OCI-LY3 (cell line): Measurements from ENCODE around the gene SGMS2.

ENCODE experiments used
- H2AFZ ChIP-seq: fragments of 200-600, 300-600 bp; shearing (Covaris generic); 2 replicates; pipeline ENCODE4 v1.6.0; 2014; ENCODE audit warnings: antibody characterized with exemption, low read depth, low read length
- H3K27ac ChIP-seq: fragments of 200-600, 300-600 bp; sonication (generic); 2 replicates; pipeline ENCODE4 v1.5.1; 2014; ENCODE audit warnings: mild to moderate bottlenecking, low read length, moderate library complexity, mixed read lengths
- H3K27me3 ChIP-seq: fragments of 200-600, 300-600 bp; sonication (generic); 2 replicates; pipeline ENCODE4 v1.6.1; 2014; ENCODE audit warnings: low read depth, low read length, mixed read lengths
- H3K36me3 ChIP-seq: fragments of 200-600, 300-600 bp; sonication (generic); replicated peaks from 2 replicates; pipeline ENCODE3; 2014; ENCODE audit warnings: low read depth, low read length, mixed read lengths
- H3K4me1 ChIP-seq: fragments of 300-600, 200-600 bp; sonication (generic); 2 replicates; pipeline ENCODE4 v1.6.1; 2014; ENCODE audit warnings: low read length, mixed read lengths
- H3K4me2 ChIP-seq: fragments of 200-600, 300-600 bp; sonication (generic); 2 replicates; pipeline ENCODE4 v1.6.1; 2014; ENCODE audit warnings: low read length, mixed read lengths
- H3K4me3 ChIP-seq: fragments of 300-600, 200-600 bp; sonication (generic); 2 replicates; pipeline ENCODE4 v1.5.1; 2014; ENCODE audit warnings: antibody characterized with exemption, mild to moderate bottlenecking, low read length, moderate library complexity
- H3K79me2 ChIP-seq: fragments of 300-600, 200-600 bp; shearing (Covaris generic); 2 replicates; pipeline ENCODE4 v1.6.1; 2014; ENCODE audit warnings: mild to moderate bottlenecking, low read length, mixed read lengths
- H3K9ac ChIP-seq: fragments of 300-600, 200-600 bp; shearing (Covaris generic); 2 replicates; pipeline ENCODE4 v1.6.0; 2014; ENCODE audit warnings: mild to moderate bottlenecking, low read length, moderate library complexity
- H3K9me3 ChIP-seq: fragments of 200-600, 300-600 bp; shearing (Covaris generic); 2 replicates; pipeline ENCODE4 v1.6.1; 2014; ENCODE audit warnings: low read length, mixed read lengths; ENCODE audit not compliant: insufficient read depth
- H4K20me1 ChIP-seq: fragments of 200-600, 300-600 bp; sonication (generic); 2 replicates; pipeline ENCODE4 v1.6.1; 2016; ENCODE audit warnings: low read length, mixed read lengths; ENCODE audit not compliant: insufficient read depth
- EZH2phosphoT487 ChIP-seq: fragments of 200-600 bp; shearing (Covaris generic); IDR thresholded peaks from 2 replicates; pipeline ENCODE4 v1.6.1; 2018; ENCODE audit warnings: antibody characterized with exemption, mixed run types, low read depth
- TF ChIP-seq, protein P1 (sequence below): fragments of 200-600, 300-600 bp; sonication (generic); IDR thresholded peaks from 2 replicates; pipeline ENCODE4 v1.5.1; 2014; ENCODE audit warnings: antibody characterized with exemption, low read length, low read depth

Gene SGMS2

DNA sequence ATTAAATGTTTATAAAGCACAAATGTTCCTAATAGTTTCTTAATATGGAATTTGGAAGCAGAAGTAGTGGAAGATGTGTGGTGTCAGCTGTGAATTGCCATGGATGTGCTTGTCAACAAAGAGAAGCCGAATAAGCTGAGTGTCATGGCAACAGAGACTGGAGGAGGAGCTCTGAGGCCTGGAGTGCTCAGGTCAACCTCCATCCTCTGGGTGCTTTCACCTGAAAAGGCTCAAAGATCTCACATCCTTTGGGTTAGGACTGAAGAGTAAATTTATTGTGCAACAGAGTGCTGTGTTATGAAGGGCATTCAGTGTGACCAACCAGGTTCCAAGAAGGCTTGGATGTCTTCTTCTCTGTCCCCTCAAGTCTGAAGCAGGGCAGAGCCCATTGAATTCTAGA is 18.7 kb downstream of the SGMS2 start:
- Histone ChIP-seq H3K27me3 (no peaks in the 10 kb centered on the region), H3K9ac (no peak overlapping the region), H3K4me2 (no peak overlapping the region), H3K27ac (no peak overlapping the region), H2AFZ (no peak overlapping the region), H4K20me1 (no peaks in the 10 kb centered on the region), H3K79me2 (no peaks in the 10 kb centered on the region), H3K9me3 (no peaks in the 10 kb centered on the region), H3K36me3 (no peaks in the 10 kb centered on the region), H3K4me1 (peaks cover 6% of the 10 kb centered on the region), H3K4me3 (no peak overlapping the region)
- TF ChIP-seq EZH2phosphoT487 = no peak
- TF ChIP-seq, protein P1, sequence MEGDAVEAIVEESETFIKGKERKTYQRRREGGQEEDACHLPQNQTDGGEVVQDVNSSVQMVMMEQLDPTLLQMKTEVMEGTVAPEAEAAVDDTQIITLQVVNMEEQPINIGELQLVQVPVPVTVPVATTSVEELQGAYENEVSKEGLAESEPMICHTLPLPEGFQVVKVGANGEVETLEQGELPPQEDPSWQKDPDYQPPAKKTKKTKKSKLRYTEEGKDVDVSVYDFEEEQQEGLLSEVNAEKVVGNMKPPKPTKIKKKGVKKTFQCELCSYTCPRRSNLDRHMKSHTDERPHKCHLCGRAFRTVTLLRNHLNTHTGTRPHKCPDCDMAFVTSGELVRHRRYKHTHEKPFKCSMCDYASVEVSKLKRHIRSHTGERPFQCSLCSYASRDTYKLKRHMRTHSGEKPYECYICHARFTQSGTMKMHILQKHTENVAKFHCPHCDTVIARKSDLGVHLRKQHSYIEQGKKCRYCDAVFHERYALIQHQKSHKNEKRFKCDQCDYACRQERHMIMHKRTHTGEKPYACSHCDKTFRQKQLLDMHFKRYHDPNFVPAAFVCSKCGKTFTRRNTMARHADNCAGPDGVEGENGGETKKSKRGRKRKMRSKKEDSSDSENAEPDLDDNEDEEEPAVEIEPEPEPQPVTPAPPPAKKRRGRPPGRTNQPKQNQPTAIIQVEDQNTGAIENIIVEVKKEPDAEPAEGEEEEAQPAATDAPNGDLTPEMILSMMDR = no peak

DNA sequence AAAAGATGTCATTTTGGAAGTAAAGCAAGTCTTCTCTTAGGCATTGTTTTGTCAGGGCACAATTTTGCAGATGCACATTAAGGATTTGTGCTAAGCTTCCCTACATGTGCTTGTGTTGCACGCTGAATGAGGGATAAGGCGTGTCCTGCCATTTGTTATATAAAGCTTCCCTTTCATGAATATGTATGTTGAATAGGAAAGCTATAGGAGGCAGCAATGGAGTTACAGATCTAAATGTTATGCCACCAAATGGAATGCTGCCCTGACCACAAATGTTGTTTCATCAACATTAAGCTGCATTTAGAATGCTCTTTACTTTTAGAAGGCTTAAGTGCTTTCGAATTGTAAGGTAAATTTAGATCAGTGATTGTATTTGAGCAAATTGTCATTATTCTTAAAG is 20.9 kb downstream of the SGMS2 start:
- H3K79me2 ChIP-seq = no peaks in the 10 kb centered on the region
- H3K4me1 ChIP-seq = no peaks in the 10 kb centered on the region
- no peak overlapping the region for H3K4me3 ChIP-seq
- no peaks in the 10 kb centered on the region for H3K36me3 ChIP-seq
- no peak for TF ChIP-seq EZH2phosphoT487
- TF ChIP-seq, protein P1 = no peak
- H3K27ac ChIP-seq = no peak overlapping the region
- no peak overlapping the region for H2AFZ ChIP-seq
- H3K27me3 ChIP-seq = no peaks in the 10 kb centered on the region
- H4K20me1 ChIP-seq = no peaks in the 10 kb centered on the region
- H3K4me2 ChIP-seq = no peak overlapping the region
- H3K9me3 ChIP-seq = no peaks in the 10 kb centered on the region
- H3K9ac ChIP-seq = no peak overlapping the region

DNA sequence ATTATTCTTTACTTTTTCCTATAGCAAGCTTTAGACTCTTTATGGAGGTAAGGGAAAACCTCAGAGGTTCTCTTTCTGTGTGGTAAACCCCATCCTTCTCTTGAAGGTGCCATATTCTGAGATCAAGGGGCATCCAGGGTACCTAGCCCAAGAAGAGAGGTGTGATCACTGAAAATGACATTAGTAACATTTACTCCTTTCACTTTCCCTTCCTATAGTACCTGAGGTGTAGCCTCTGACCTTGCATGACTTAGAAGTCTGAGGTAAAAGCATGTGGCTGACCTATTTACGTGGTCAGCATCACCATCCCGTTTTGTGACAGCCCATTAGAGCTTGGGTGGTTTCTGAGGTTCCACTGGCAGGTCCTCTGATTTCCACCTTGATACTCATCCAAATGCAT is 25.7 kb downstream of the SGMS2 start:
- no peak overlapping the region for H3K4me3 ChIP-seq
- no peaks in the 10 kb centered on the region for H4K20me1 ChIP-seq
- H3K4me2 ChIP-seq = no peak overlapping the region
- no peaks in the 10 kb centered on the region for H3K36me3 ChIP-seq
- H3K27me3 ChIP-seq = 0 out of 2 replicates have a peak, but pooled peaks cover 5% of the 10 kb centered on the region
- H3K27ac ChIP-seq = no peak overlapping the region
- H3K79me2 ChIP-seq = no peaks in the 10 kb centered on the region
- no peak overlapping the region for H3K9ac ChIP-seq
- H2AFZ ChIP-seq = no peak overlapping the region
- TF ChIP-seq EZH2phosphoT487 = no peak
- TF ChIP-seq, protein P1 = no peak
- no peaks in the 10 kb centered on the region for H3K9me3 ChIP-seq
- no peaks in the 10 kb centered on the region for H3K4me1 ChIP-seq

DNA sequence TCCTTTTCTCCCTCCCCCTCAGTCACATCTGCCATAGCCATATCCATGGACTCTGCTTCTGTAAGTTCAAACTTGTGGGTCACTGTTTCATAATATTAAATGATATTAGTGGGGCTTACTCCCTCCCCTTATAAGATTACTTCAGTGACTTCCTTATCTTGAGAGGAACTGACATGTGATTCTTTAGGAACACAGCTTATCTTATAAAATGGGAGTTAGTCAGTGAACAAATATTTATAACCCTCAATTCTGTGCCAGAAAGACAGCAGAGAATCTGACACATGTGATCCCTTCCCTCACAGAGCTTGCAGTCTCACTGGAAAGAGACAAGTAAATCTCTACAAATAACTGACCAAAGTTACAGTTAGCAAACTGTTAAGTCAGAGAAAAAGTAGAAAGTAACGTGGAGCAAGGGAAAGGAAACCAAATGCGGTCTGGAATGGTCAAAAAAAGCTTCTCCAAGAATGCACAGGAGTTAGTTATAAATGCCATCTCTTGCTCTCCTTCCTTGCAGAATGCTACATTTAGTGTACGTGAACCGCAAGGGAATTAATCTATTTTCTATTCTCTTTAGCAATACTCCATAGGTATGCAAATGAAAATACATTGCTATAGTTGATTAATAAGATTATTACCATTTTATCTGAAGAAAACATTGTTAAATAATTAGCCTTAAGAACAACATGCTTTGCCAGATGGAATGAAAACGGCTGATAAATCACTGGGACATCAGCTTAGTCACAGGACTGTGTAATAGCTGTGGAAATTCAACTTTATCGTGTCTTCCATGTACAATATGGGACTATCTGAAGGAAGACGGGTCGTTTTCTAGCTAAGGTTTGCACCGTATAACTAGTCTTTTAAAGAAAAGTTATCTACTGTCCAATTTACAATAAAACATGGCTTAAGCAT is 29.0 kb downstream of the SGMS2 start:
- Histone ChIP-seq H3K79me2 (no peaks in the 10 kb centered on the region), H3K4me1 (no peaks in the 10 kb centered on the region), H3K36me3 (no peaks in the 10 kb centered on the region), H3K9me3 (no peaks in the 10 kb centered on the region), H3K4me3 (no peak overlapping the region), H2AFZ (no peak overlapping the region), H3K27ac (no peak overlapping the region), H3K4me2 (no peak overlapping the region), H3K9ac (no peak overlapping the region), H4K20me1 (no peaks in the 10 kb centered on the region), H3K27me3 (0 out of 2 replicates have a peak, but pooled peaks cover 6% of the 10 kb centered on the region)
- TF ChIP-seq, protein P1 = no peak
- no peak for TF ChIP-seq EZH2phosphoT487
